ENCODE results near the gene ALKBH7. TPM values are rescaled to one million over a fixed set of nuclear protein-coding genes. Genes with fewer than 3 reads are reported as not detected.
"Not testable (repeated sequence)": the region's sequence is repeated elsewhere in the genome, so short reads cannot be mapped to it uniquely, and the experiment has no call there.

The ALKBH7 gene
- total RNA-seq, 1 donor from 2014 or later: 77.1 TPM

DNA sequence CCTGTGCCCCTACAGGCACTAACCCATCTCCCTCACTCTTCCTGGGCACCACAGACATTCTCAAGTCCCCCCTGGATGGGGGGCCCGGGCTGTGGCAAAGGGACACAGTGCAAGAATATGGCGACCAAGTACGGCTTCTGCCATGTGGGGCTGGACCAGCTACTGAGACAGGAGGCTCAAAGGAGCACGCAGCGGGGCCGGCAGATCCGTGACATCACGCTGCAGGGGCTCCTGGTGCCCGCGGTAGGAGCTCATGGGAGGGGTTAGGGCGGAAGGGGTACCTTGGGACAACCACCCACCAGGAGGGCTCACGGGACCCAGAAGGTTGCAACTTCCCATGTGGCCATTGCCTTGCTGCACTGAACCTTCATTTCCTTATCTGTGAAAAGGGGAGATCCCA is 23.7 kb downstream of the ALKBH7 start:
- Histone ChIP-seq H3K4me3 (no peak overlapping the region), H3K27me3 (no peaks in the 10 kb centered on the region), H3K27ac (no peak overlapping the region), H3K9me3 (no peaks in the 10 kb centered on the region), H3K36me3 (no peaks in the 10 kb centered on the region), H3K4me1 (peaks cover 15% of the 10 kb centered on the region)
- no peak for DNase-seq (ENCODE audit: extremely low spot score in 2 of 2)
- intact Hi-C loops (cut with DNase I): no loop called here
- TF ChIP-seq POLR2A (IDR thresholded peaks at IDR 0.05): no peak
- TF ChIP-seq, protein P1, sequence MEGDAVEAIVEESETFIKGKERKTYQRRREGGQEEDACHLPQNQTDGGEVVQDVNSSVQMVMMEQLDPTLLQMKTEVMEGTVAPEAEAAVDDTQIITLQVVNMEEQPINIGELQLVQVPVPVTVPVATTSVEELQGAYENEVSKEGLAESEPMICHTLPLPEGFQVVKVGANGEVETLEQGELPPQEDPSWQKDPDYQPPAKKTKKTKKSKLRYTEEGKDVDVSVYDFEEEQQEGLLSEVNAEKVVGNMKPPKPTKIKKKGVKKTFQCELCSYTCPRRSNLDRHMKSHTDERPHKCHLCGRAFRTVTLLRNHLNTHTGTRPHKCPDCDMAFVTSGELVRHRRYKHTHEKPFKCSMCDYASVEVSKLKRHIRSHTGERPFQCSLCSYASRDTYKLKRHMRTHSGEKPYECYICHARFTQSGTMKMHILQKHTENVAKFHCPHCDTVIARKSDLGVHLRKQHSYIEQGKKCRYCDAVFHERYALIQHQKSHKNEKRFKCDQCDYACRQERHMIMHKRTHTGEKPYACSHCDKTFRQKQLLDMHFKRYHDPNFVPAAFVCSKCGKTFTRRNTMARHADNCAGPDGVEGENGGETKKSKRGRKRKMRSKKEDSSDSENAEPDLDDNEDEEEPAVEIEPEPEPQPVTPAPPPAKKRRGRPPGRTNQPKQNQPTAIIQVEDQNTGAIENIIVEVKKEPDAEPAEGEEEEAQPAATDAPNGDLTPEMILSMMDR (IDR thresholded peaks at IDR 0.05): no peak
- no peak for TF ChIP-seq POLR2AphosphoS5 (IDR thresholded peaks at IDR 0.05; ENCODE audit: insufficient read depth in 1 of 2, low read depth in 1 of 2)

DNA sequence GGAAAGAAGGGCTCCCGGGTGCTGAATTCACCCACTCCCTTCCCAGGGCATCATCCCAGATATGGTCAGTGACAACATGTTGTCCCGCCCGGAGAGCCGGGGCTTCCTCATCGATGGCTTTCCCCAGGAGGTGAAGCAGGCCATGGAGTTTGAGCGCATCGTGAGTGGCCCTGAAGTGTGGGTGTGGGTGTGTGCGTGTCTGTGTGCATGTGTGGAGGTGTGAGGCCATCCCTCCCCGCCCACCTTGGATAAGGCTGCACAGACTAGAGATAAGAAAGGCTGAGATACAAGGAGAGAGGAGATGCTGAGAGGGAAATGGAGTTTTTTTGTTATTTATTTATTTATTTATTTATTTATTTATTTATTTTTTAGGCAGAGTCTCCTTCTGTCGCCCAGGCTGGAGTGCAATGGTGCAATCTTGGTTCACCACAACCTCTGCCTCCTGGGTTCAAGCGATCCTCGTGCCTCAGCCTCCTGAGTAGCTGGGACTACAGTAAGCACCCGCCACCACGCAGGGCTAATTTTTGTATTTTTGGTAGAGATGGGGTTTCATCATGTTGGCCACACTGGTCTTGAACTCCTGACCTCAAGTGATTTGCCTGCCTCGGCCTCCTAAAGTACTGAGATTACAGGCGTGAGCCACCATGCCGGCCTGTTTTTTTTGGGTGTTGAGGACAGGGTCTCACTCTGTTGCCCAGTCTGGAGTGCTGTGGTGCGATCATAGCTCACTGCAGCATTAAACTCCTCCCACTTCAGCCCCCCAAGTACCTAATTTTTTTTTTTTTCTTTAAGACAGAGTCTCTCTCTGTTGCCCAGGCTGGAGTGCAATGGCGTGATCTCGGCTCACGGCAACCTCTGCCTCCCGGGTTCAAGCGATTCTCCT is 27.7 kb downstream of the ALKBH7 start:
- H3K4me3 ChIP-seq; H3K27me3 ChIP-seq; intact Hi-C loops (cut with DNase I); H3K9me3 ChIP-seq; H3K4me1 ChIP-seq; H3K27ac ChIP-seq; H3K36me3 ChIP-seq; DNase-seq (ENCODE audit: extremely low spot score in 2 of 2): not testable (repeated sequence)

DNA sequence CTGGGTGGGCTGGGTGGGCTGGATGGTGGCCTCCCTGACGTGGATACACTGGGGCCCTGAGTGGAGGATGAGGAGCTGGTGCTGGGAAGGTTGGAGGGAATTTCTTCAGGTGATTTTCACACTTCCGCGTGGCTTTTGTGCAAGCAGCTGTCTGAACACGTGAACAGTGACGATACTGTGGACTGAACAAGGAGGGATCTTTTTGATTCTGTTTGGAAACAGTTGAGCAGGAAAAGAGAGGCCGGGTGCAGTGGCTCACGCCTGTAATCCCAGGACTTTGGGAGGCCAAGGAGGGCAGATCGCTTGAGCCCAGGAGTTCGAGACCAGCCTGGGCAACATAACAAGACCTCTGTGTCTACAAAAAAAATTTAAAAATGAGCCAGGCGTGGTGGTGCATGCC is 29.5 kb downstream of the ALKBH7 start:
- no peak for DNase-seq (ENCODE audit: extremely low spot score in 2 of 2)
- Histone ChIP-seq H3K27me3 (no peaks in the 10 kb centered on the region), H3K4me3 (no peak overlapping the region), H3K9me3 (no peaks in the 10 kb centered on the region), H3K36me3 (no peaks in the 10 kb centered on the region), H3K27ac (no peak overlapping the region), H3K4me1 (no peaks in the 10 kb centered on the region)
- intact Hi-C loops (cut with DNase I): no loop called here
- TF ChIP-seq, protein P1 (IDR thresholded peaks at IDR 0.05): no peak
- TF ChIP-seq POLR2AphosphoS5 (IDR thresholded peaks at IDR 0.05; ENCODE audit: insufficient read depth in 1 of 2, low read depth in 1 of 2) (no peak), POLR2A (IDR thresholded peaks at IDR 0.05) (no peak)

DNA sequence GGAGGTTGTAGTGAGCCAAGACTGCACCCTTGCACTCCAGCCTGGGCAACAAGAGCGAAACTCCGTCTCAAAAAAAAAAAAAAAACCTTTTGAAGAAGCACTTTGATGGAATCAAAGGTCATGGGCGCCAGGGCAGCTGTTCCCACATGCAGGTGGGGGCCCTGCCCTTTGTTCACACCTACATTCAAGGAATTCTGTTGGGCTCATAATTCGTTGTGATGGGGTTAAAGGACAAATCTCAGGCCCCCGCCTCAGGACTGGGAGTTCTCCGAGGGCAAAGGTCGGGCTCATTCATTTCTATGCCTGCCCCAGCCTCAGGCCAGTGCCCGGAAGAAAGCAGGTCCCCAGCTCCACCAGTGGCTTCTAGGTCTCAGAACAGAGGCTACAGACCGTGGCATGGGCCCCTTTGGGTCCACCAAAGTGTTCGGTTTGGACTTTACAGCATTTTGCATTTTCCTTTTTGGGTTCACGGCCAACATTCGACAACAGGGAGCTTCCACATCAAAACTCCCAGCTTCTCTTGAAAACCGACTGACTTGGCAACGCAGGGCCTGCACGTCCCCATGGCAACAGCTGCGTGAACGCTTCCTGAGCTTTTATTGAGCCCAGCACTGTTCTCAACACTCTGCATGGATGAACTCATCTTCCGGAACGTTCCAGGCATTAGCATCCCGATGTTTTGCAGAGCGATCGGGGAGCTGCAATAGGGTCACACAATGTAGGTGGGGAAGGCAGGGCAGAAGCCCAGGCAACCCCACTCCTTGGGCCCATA is 30.4 kb downstream of the ALKBH7 start:
- no peak overlapping the region for H3K27ac ChIP-seq
- no peaks in the 10 kb centered on the region for H3K9me3 ChIP-seq
- no peak overlapping the region for H3K4me3 ChIP-seq
- no peaks in the 10 kb centered on the region for H3K4me1 ChIP-seq
- TF ChIP-seq POLR2AphosphoS5 (IDR thresholded peaks at IDR 0.05; ENCODE audit: insufficient read depth in 1 of 2, low read depth in 1 of 2) (no peak), POLR2A (IDR thresholded peaks at IDR 0.05) (no peak)
- TF ChIP-seq, protein P1 (IDR thresholded peaks at IDR 0.05): no peak
- H3K36me3 ChIP-seq: no peaks in the 10 kb centered on the region
- intact Hi-C loops (cut with DNase I): no loop called here
- DNase-seq (ENCODE audit: extremely low spot score in 2 of 2): no peak
- H3K27me3 ChIP-seq: no peaks in the 10 kb centered on the region

DNA sequence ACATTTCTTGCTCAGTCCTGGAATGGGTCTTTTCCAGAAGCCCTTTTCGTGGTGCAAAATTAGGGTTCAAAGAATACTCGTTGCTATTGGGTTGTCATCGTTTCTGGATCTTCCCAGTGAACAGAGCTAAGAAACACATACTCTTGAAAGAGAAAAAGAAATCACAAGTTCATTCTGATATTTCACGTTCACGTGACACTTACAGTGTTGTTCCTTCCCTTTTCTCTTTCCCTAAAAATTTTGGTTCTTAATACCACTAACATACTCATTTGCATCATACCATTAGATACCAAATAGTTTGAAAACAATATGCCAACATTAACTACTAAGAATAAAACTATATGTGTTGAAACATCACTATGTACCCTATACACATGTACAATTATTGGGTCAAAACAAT is 33.8 kb downstream of the ALKBH7 start:
- Histone ChIP-seq H3K36me3 (no peaks in the 10 kb centered on the region), H3K4me1 (no peaks in the 10 kb centered on the region), H3K9me3 (no peaks in the 10 kb centered on the region), H3K27me3 (no peaks in the 10 kb centered on the region), H3K27ac (no peak overlapping the region), H3K4me3 (no peak overlapping the region)
- no peak for DNase-seq (ENCODE audit: extremely low spot score in 2 of 2)
- TF ChIP-seq, protein P1 (IDR thresholded peaks at IDR 0.05): no peak
- TF ChIP-seq POLR2A (IDR thresholded peaks at IDR 0.05): no peak
- TF ChIP-seq POLR2AphosphoS5 (IDR thresholded peaks at IDR 0.05; ENCODE audit: insufficient read depth in 1 of 2, low read depth in 1 of 2): no peak
- intact Hi-C loops (cut with DNase I): no loop called here

All from vagina (tissue), 2 donors.